Liver (tissue), 9 donors: ENCODE results near the gene DLL1. TPM values are rescaled to one million over a fixed set of nuclear protein-coding genes. Genes with fewer than 3 reads are reported as not detected.

Experiments used
- DNase-seq: peaks from one replicate; pipeline ENCODE4 v3.0.0-alpha.2; 2017; ENCODE audit warnings: low spot score
- H3K27ac ChIP-seq, 2 donors: one replicate each; pipeline ENCODE4 v1.7.0; 2013; ENCODE audit warnings: inconsistent platforms in 2 of 2, low read length in 2 of 2, control low read depth in 1 of 2, low read depth in 1 of 2, mild to moderate bottlenecking in 1 of 2
- H3K27me3 ChIP-seq, 4 donors: one replicate each; pipeline versions ENCODE4 v1.6.1 to v1.7.0; 2013; ENCODE audit warnings: low read length in 3 of 4, inconsistent platforms in 1 of 4, mild to moderate bottlenecking in 1 of 4, moderate library complexity in 1 of 4; ENCODE audit not compliant: control insufficient read depth in 4 of 4, insufficient read depth in 4 of 4
- H3K36me3 ChIP-seq, 4 donors: one replicate each; pipeline versions ENCODE4 v1.6.1 to v1.7.0; 2013; ENCODE audit warnings: low read length in 3 of 4, mild to moderate bottlenecking in 3 of 4, low read depth in 1 of 4, moderate library complexity in 1 of 4; ENCODE audit not compliant: control insufficient read depth in 4 of 4, insufficient read depth in 3 of 4
- H3K4me1 ChIP-seq, 4 donors: one replicate each; pipeline versions ENCODE4 v1.6.1 to v1.7.0; 2013; ENCODE audit warnings: low read length in 3 of 4, mild to moderate bottlenecking in 3 of 4, moderate library complexity in 1 of 4; ENCODE audit not compliant: control insufficient read depth in 4 of 4, insufficient read depth in 4 of 4
- H3K4me3 ChIP-seq, 3 donors: one replicate each; pipeline versions ENCODE4 v1.6.1 to v1.7.0; 2013; ENCODE audit warnings: low read length in 3 of 3, control low read depth in 1 of 3, low read depth in 1 of 3, mild to moderate bottlenecking in 1 of 3
- H3K9ac ChIP-seq, 2 donors: one replicate each; pipeline ENCODE4 v1.7.0; 2013; ENCODE audit warnings: low read length in 2 of 2, mild to moderate bottlenecking in 2 of 2, moderate library complexity in 2 of 2, control low read depth in 1 of 2, low read depth in 1 of 2
- H3K9me3 ChIP-seq, 4 donors: one replicate each; pipeline versions ENCODE4 v1.6.1 to v1.7.0; 2013; ENCODE audit warnings: low read length in 3 of 4; ENCODE audit not compliant: control insufficient read depth in 4 of 4
- ATF3 ChIP-seq: IDR thresholded peaks from 2 replicates; pipeline ENCODE4 v1.6.1; 2016; ENCODE audit warnings: antibody characterized with exemption
- CTCF ChIP-seq: fragments of 150-350 bp; IDR thresholded peaks from 2 replicates; pipeline ENCODE4 v1.5.1; 2017; ENCODE audit warnings: improper control_type of control experiment, low read depth, low read length; ENCODE audit not compliant: missing input control
- EGR1 ChIP-seq, 2 donors: IDR thresholded peaks; 2 replicates each; pipeline ENCODE4 v1.6.1; 2016 to 2018; ENCODE audit warnings: antibody characterized with exemption in 2 of 2, low read depth in 2 of 2
- FOXA1 ChIP-seq: IDR thresholded peaks from 2 replicates; pipeline ENCODE4 v1.6.1; 2016; ENCODE audit warnings: antibody characterized with exemption
- GABPA ChIP-seq, 2 donors: IDR thresholded peaks in 1 of 2; conservative IDR thresholded peaks in 1 of 2; 2 replicates each; pipeline ENCODE4 v1.6.1; 2016; ENCODE audit warnings: antibody characterized with exemption in 2 of 2, mild to moderate bottlenecking in 1 of 2, moderate library complexity in 1 of 2
- HNF4A ChIP-seq, 2 donors: conservative IDR thresholded peaks; 2 replicates each; pipeline ENCODE4 v1.6.1; 2016; ENCODE audit warnings: antibody characterized with exemption in 2 of 2, mild to moderate bottlenecking in 2 of 2
- JUND ChIP-seq, 2 donors: IDR thresholded peaks; 2 replicates each; pipeline ENCODE4 v1.6.1; 2016; ENCODE audit warnings: antibody characterized with exemption in 2 of 2
- MAX ChIP-seq: IDR thresholded peaks from 2 replicates; pipeline ENCODE4 v1.6.1; 2016; ENCODE audit warnings: antibody characterized with exemption
- NR2F2 ChIP-seq: IDR thresholded peaks from 2 replicates; pipeline ENCODE4 v1.6.1; 2016; ENCODE audit warnings: antibody characterized with exemption
- RAD21 ChIP-seq, 2 donors: IDR thresholded peaks; 2 replicates each; pipeline ENCODE4 v1.6.1; 2016; ENCODE audit warnings: antibody characterized with exemption in 2 of 2, mild to moderate bottlenecking in 2 of 2
- REST ChIP-seq: IDR thresholded peaks from 2 replicates; pipeline ENCODE4 v1.6.1; 2016; ENCODE audit warnings: antibody characterized with exemption, mild to moderate bottlenecking
- RXRA ChIP-seq, 2 donors: IDR thresholded peaks; 2 replicates each; pipeline ENCODE4 v1.6.1; 2017 to 2018; ENCODE audit warnings: antibody characterized with exemption in 2 of 2, mild to moderate bottlenecking in 1 of 2
- SP1 ChIP-seq: IDR thresholded peaks from 2 replicates; pipeline ENCODE4 v1.6.1; 2018; ENCODE audit warnings: antibody characterized with exemption, mild to moderate bottlenecking
- YY1 ChIP-seq: IDR thresholded peaks from 2 replicates; pipeline ENCODE4 v1.6.1; 2016; ENCODE audit warnings: antibody characterized with exemption, mild to moderate bottlenecking
- ZBTB33 ChIP-seq: IDR thresholded peaks from 2 replicates; pipeline ENCODE4 v1.6.1; 2016; ENCODE audit warnings: antibody characterized with exemption
- WGBS: extraction: QIAGEN DNeasy Blood & Tissue Kit; methylation state at CpG from one replicate; pipeline ENCODE4 v1.1.7; 2013; 5-methylcytosine and 5-hydroxymethylcytosine counted together
- polyA plus RNA-seq, 2 donors: library from polyadenylated mRNA; stranded (reverse) in 1 of 2; unstranded in 1 of 2; fragments of 200-250 nt in 1 of 2; fragments of >200 nt in 1 of 2; fragmentation: Nextera tagmentation in 1 of 2; extraction: Ambion mirVana in 1 of 2; gene quantifications; one replicate each; pipeline versions ENCODE4 v1.2.1 to v1.2.3, GENCODE V29; 2013 to 2015
- total RNA-seq, 2 donors: library from RNA; depleted of rRNA; stranded (reverse); fragments of >200 nt; gene quantifications; one replicate each; pipeline ENCODE4 v1.2.3, GENCODE V29; 2014
- donor health status: healthy.
- donor health status: healthy.
- donor health status: healthy.
- donor health status: healthy.
- donor health status: healthy.

DLL1 gene
- total and polyA plus RNA-seq, 4 donors, result 1.0 to 2.3 (median 1.7) TPM

- no peaks in the 10 kb centered on the region for H3K36me3 ChIP-seq
- no peaks in the 10 kb centered on the region for H3K4me1 ChIP-seq
- H3K27ac ChIP-seq, result no peak overlapping the region
- no peak overlapping the region for H3K9ac ChIP-seq
- no peaks in the 10 kb centered on the region for H3K9me3 ChIP-seq
- DNase-seq, result no peak
- H3K4me3 ChIP-seq, result no peak overlapping the region
- 84% methylated on average over 41 of the region's 41 CpGs for WGBS
- TF ChIP-seq GABPA (IDR thresholded peaks at IDR 0.05 in 1 of 2, conservative IDR thresholded peaks at IDR 0.05 in 1 of 2) (no peak), RXRA (IDR thresholded peaks at IDR 0.05) (no peak), ATF3 (no peak), JUND (IDR thresholded peaks at IDR 0.05) (no peak), CTCF (no peak), HNF4A (conservative IDR thresholded peaks at IDR 0.05) (no peak), YY1 (no peak), RAD21 (IDR thresholded peaks at IDR 0.05) (no peak), EGR1 (IDR thresholded peaks at IDR 0.05; ENCODE audit: low read depth in 2 of 2) (no peak), NR2F2 (no peak)
- H3K27me3 ChIP-seq, result peaks cover 0 to 4% (median 0%) of the 10 kb centered on the region in 4 donors
These were observed 38.9 kb downstream of the DLL1 start for GRCh38 chr6:170251776-170252571.

GRCh38 chr6:170250981-170251775 is 39.7 kb downstream of the DLL1 start:
- Histone ChIP-seq H3K9me3 (no peaks in the 10 kb centered on the region), H3K9ac (no peak overlapping the region), H3K27ac (no peak overlapping the region), H3K27me3 (peaks cover 0 to 4% (median 0%) of the 10 kb centered on the region in 4 donors), H3K4me1 (no peaks in the 10 kb centered on the region), H3K4me3 (no peak overlapping the region), H3K36me3 (no peaks in the 10 kb centered on the region)
- WGBS, result 91% methylated on average over 21 of the region's 21 CpGs
- TF ChIP-seq SP1 (no peak), HNF4A (conservative IDR thresholded peaks at IDR 0.05) (no peak), JUND (IDR thresholded peaks at IDR 0.05) (no peak), RAD21 (IDR thresholded peaks at IDR 0.05) (no peak), MAX (no peak), GABPA (IDR thresholded peaks at IDR 0.05 in 1 of 2, conservative IDR thresholded peaks at IDR 0.05 in 1 of 2) (no peak)
- no peak for DNase-seq

GRCh38 chr6:170250455-170250854 is 40.4 kb downstream of the DLL1 start:
- DNase-seq, result no peak
- Histone ChIP-seq H3K27ac (no peak overlapping the region), H3K9ac (no peak overlapping the region), H3K4me1 (no peaks in the 10 kb centered on the region), H3K9me3 (no peaks in the 10 kb centered on the region), H3K27me3 (peaks cover 0 to 4% (median 0%) of the 10 kb centered on the region in 4 donors), H3K4me3 (no peak overlapping the region), H3K36me3 (no peaks in the 10 kb centered on the region)
- WGBS, result 88% methylated on average over 11 of the region's 11 CpGs
- TF ChIP-seq HNF4A (conservative IDR thresholded peaks at IDR 0.05) (no peak), FOXA1 (no peak), ZBTB33 (no peak), RXRA (IDR thresholded peaks at IDR 0.05) (no peak), GABPA (IDR thresholded peaks at IDR 0.05 in 1 of 2, conservative IDR thresholded peaks at IDR 0.05 in 1 of 2) (no peak), REST (no peak), SP1 (no peak), RAD21 (IDR thresholded peaks at IDR 0.05) (no peak), ATF3 (no peak), MAX (no peak), EGR1 (IDR thresholded peaks at IDR 0.05; ENCODE audit: low read depth in 2 of 2) (no peak), JUND (IDR thresholded peaks at IDR 0.05) (no peak)
